ENCODE measurements around the gene WDR90. TPM values are rescaled to one million over a fixed set of nuclear protein-coding genes. Genes with fewer than 3 reads are reported as not detected.
A peak's percentile ranks its signal among the peaks of the same experiment; 100 is the strongest.

The WDR90 gene
- total and polyA plus RNA-seq, 12 donors = 3.0 to 162 (median 26.9) TPM

- DNase-seq = peak; percentile 91 to 94 (median 92)
- 0 to 2% (median 1%) methylated on average over 1 to 81 of the region's 81 CpGs; no CpG with 5 or more reads in 1 of the 4 donors for WGBS, 4 donors
- peak within 1 kb of the TSS; percentile 85 to 100 (median 93) for H3K27ac ChIP-seq
- H3K4me3 ChIP-seq = peak within 1 kb of the TSS; percentile 40 to 97 (median 46)
- no peaks in the 10 kb centered on the region for H3K27me3 ChIP-seq
- H3K9me3 ChIP-seq (replicated peaks in 1 of 3) = no peaks in the 10 kb centered on the region
- no peaks in the 10 kb centered on the region for H3K36me3 ChIP-seq (replicated peaks in 1 of 2)
- peak; percentile 44 to 92 for TF ChIP-seq POLR2A (IDR thresholded peaks at IDR 0.05)
- peak in 1 of 6 experiments; percentile 10 for TF ChIP-seq CTCF (IDR thresholded peaks at IDR 0.05)
- intact Hi-C loops (cut with DNase I) = no loop called here
- peaks cover 61 to 64% of the 10 kb centered on the region in 2 donors for H3K4me1 ChIP-seq (replicated peaks in 1 of 2)
Observed at GRCh38 chr16:641326-642188, 7.6 kb upstream of the WDR90 start, which contains the start of gene MCRIP2. TSS of gene MCRIP2 (plus strand) at chr16:641828. CDS start at chr16:641992, 164 bp downstream.

- TF ChIP-seq CTCF (IDR thresholded peaks at IDR 0.05) = no peak
- no peaks in the 10 kb centered on the region for H3K27me3 ChIP-seq
- no peaks in the 10 kb centered on the region for H3K9me3 ChIP-seq (replicated peaks in 1 of 3)
- peak; percentile 79 to 86 (median 84) for DNase-seq
- WGBS, 4 donors = 3 to 11% (median 4%) methylated on average over 13 to 72 of the region's 72 CpGs
- H3K27ac ChIP-seq = peak overlapping the region; percentile 85 to 100 (median 93)
- H3K4me3 ChIP-seq = peak overlapping the region; percentile 40 to 97 (median 46)
- intact Hi-C loops (cut with DNase I) = no loop called here
- peaks cover 67 to 70% of the 10 kb centered on the region in 2 donors for H3K4me1 ChIP-seq (replicated peaks in 1 of 2)
- H3K36me3 ChIP-seq (replicated peaks in 1 of 2) = no peaks in the 10 kb centered on the region
Observed at GRCh38 chr16:642189-643049, 6.7 kb upstream of the WDR90 start.

GRCh38 chr16:643050-643368 lies 6.2 kb upstream of the WDR90 start:
- peak overlapping the region; percentile 85 to 100 (median 93) for H3K27ac ChIP-seq
- H3K36me3 ChIP-seq (replicated peaks in 1 of 2) = no peaks in the 10 kb centered on the region
- 61 to 69% (median 65%) methylated on average over 3 to 13 of the region's 13 CpGs for WGBS, 4 donors
- no peaks in the 10 kb centered on the region for H3K27me3 ChIP-seq
- no peaks in the 10 kb centered on the region for H3K9me3 ChIP-seq (replicated peaks in 1 of 3)
- no peak for TF ChIP-seq CTCF (IDR thresholded peaks at IDR 0.05)
- TF ChIP-seq POLR2A (IDR thresholded peaks at IDR 0.05) = no peak
- H3K4me1 ChIP-seq (replicated peaks in 1 of 2) = peaks cover 67 to 70% of the 10 kb centered on the region in 2 donors
- intact Hi-C loops (cut with DNase I) = no loop called here
- peak overlapping the region in 2 of 4 donors; percentile 43 to 97 for H3K4me3 ChIP-seq
- DNase-seq = no peak

- Histone ChIP-seq H3K4me1 (replicated peaks in 1 of 2) (peaks cover 63 to 68% of the 10 kb centered on the region in 2 donors), H3K36me3 (replicated peaks in 1 of 2) (no peaks in the 10 kb centered on the region), H3K27me3 (no peaks in the 10 kb centered on the region), H3K4me3 (no peak overlapping the region), H3K9me3 (replicated peaks in 1 of 3) (no peaks in the 10 kb centered on the region), H3K27ac (peak overlapping the region in 3 of 5 donors; percentile 68 to 95 (median 92))
- DNase-seq = no peak
- TF ChIP-seq CTCF (IDR thresholded peaks at IDR 0.05) = no peak
- peak in 1 of 2 donors; percentile 2 for TF ChIP-seq POLR2A (IDR thresholded peaks at IDR 0.05)
- intact Hi-C loops (cut with DNase I) = no loop called here
- 79 to 88% (median 83%) methylated on average over 9 to 12 of the region's 12 CpGs for WGBS, 4 donors
Observed at GRCh38 chr16:644556-644955, 4.6 kb upstream of the WDR90 start.

Data from adrenal gland (tissue), 12 donors.